Mucosa of descending colon (tissue), 3 donors: ENCODE data around the gene SYNE3. TPM values are rescaled to one million over a fixed set of nuclear protein-coding genes. Genes with fewer than 3 reads are reported as not detected.

Source experiments
- ATAC-seq: fragments of 200-7000 bp; cut with Tn5 transposase; one replicate; pipeline ENCODE4 v1.9.1; 2020; ENCODE audit warnings: mild to moderate bottlenecking, moderate library complexity
- DNase-seq, 3 donors: peaks; one replicate each; pipeline ENCODE4 v3.0.0-alpha.2; 2020
- H3K36me3 ChIP-seq: fragments of 200-600 bp; one replicate; pipeline ENCODE4 v1.8.0; 2021; ENCODE audit warnings: low read depth, mild to moderate bottlenecking
- H3K4me1 ChIP-seq: fragments of 200-600 bp; one replicate; pipeline ENCODE4 v1.8.0; 2021; ENCODE audit warnings: low read depth, mild to moderate bottlenecking
- H3K4me3 ChIP-seq: fragments of 200-600 bp; one replicate; pipeline ENCODE4 v1.8.0; 2021; ENCODE audit warnings: mild to moderate bottlenecking
- H3K9me3 ChIP-seq: fragments of 200-600 bp; one replicate; pipeline ENCODE4 v1.8.0; 2021; ENCODE audit warnings: mild to moderate bottlenecking
- CTCF ChIP-seq: fragments of 200-600 bp; IDR thresholded peaks from one replicate; pipeline ENCODE4 v1.8.0; 2022; ENCODE audit warnings: antibody characterized with exemption, mild to moderate bottlenecking
- intact Hi-C, 2 donors: fragments of 100-400 bp; cut with DNase I in 1 of 2; cut with micrococcal nuclease in 1 of 2; formaldehyde crosslinking; loops; one replicate each; pipeline versions ENCODE4 v1.11.0 to v1.11.1; 2022; cut with DNase I, micrococcal nuclease
- total RNA-seq, 3 donors: library from RNA; stranded (reverse); fragmentation: NEBNext Ultra II Directional in 2 of 3; extraction: Animal tissue kit (Norgen Biotek cat#: 25700) in 2 of 3; gene quantifications; one replicate each; pipeline versions ENCODE4 v1.2.1 to v1.2.4, GENCODE V29; 2021 to 2023
- donor health status: DM: no; HTN: no; CAD: no; lungs with moderate emphysema.
- donor health status: DM: no; HTN: no; CAD: no.
- donor health status: DM: no; HTN: yes; CAD: no.

The SYNE3 gene
- total RNA-seq, 3 donors from 2014 or later, result 13.8 to 16.4 (median 13.9) TPM

- H3K4me1 ChIP-seq, result no peaks in the 10 kb centered on the region
- H3K4me3 ChIP-seq, result no peak overlapping the region
- H3K9me3 ChIP-seq, result no peaks in the 10 kb centered on the region
- ATAC-seq (no peak), DNase-seq (no peak)
- H3K36me3 ChIP-seq, result no peaks in the 10 kb centered on the region
- intact Hi-C loops, result no loop called here
- no peak for TF ChIP-seq CTCF
These were observed 28.1 kb upstream of the SYNE3 start for GRCh38 chr14:95544588-95544987.

- intact Hi-C loops, result no loop called here
- ATAC-seq, result no peak
- no peak for TF ChIP-seq CTCF
These were observed 26.6 kb upstream of the SYNE3 start for GRCh38 chr14:95543021-95543420.

GRCh38 chr14:95541932-95542930, 25.8 kb upstream of the SYNE3 start:
- H3K4me1 ChIP-seq, result peaks cover 7% of the 10 kb centered on the region
- no peak for TF ChIP-seq CTCF
- H3K4me3 ChIP-seq, result no peak overlapping the region
- H3K9me3 ChIP-seq, result no peaks in the 10 kb centered on the region
- intact Hi-C loops, result no loop called here
- no peak for ATAC-seq
- H3K36me3 ChIP-seq, result no peaks in the 10 kb centered on the region
- DNase-seq, result no peak

More at GRCh38 chr14:95543021-95543420, 26.6 kb upstream of the SYNE3 start:
- H3K9me3 ChIP-seq, result no peaks in the 10 kb centered on the region
- no peak for DNase-seq
- H3K36me3 ChIP-seq, result no peaks in the 10 kb centered on the region
- H3K4me1 ChIP-seq, result no peaks in the 10 kb centered on the region
- no peak overlapping the region for H3K4me3 ChIP-seq

GRCh38 chr14:95541346-95541745, 24.9 kb upstream of the SYNE3 start:
- H3K4me1 ChIP-seq, result peaks cover 16% of the 10 kb centered on the region
- H3K36me3 ChIP-seq, result no peaks in the 10 kb centered on the region
- no peak for ATAC-seq
- H3K9me3 ChIP-seq, result no peaks in the 10 kb centered on the region
- TF ChIP-seq CTCF, result no peak
- no peak for DNase-seq
- H3K4me3 ChIP-seq, result no peak overlapping the region
- intact Hi-C loops, result no loop called here

GRCh38 chr14:95540236-95540855, 23.9 kb upstream of the SYNE3 start:
- TF ChIP-seq CTCF, result no peak
- ATAC-seq, result no peak

More at GRCh38 chr14:95540236-95540855, 23.9 kb upstream of the SYNE3 start:
- no peaks in the 10 kb centered on the region for H3K9me3 ChIP-seq
- no peak for DNase-seq
- H3K36me3 ChIP-seq, result no peaks in the 10 kb centered on the region
- H3K4me1 ChIP-seq, result peaks cover 25% of the 10 kb centered on the region
- intact Hi-C loops, result no loop called here
- H3K4me3 ChIP-seq, result no peak overlapping the region
